Adrenal gland (tissue), 12 donors: ENCODE results near the gene TM4SF4. TPM values are rescaled to one million over a fixed set of nuclear protein-coding genes. Genes with fewer than 3 reads are reported as not detected.
A peak's percentile ranks its signal among the peaks of the same experiment; 100 is the strongest.

Experiments used
- DNase-seq, 7 donors: peaks; one replicate each; pipeline ENCODE4 v3.0.0-alpha.2; 2019 to 2020
- H3K27ac ChIP-seq, 5 donors: fragments of 200-600 bp; sonication (generic) in 4 of 5; 1 replicate in 3 of 5; 2 replicates in 2 of 5; pipeline versions ENCODE4 v1.5.1 to v1.8.0; 2016 to 2020; ENCODE audit warnings: mild to moderate bottlenecking in 1 of 5
- H3K27me3 ChIP-seq: fragments of 200-600 bp; 2 replicates; pipeline ENCODE4 v1.8.0; 2021
- H3K36me3 ChIP-seq, 2 donors: fragments of 200-600 bp; replicated peaks in 1 of 2; 1 replicate in 1 of 2; 2 replicates in 1 of 2; pipeline versions ENCODE4 v1.5.1 to v1.8.0; 2018 to 2022
- H3K4me1 ChIP-seq, 2 donors: fragments of 200-600 bp; replicated peaks in 1 of 2; 1 replicate in 1 of 2; 2 replicates in 1 of 2; pipeline versions ENCODE4 v1.5.1 to v1.8.0; 2018 to 2021
- H3K4me3 ChIP-seq, 4 donors: fragments of 200-600 bp; sonication (generic) in 3 of 4; one replicate each; pipeline ENCODE4 v1.5.1; 2016 to 2018
- H3K9me3 ChIP-seq, 3 donors: fragments of 200-600 bp; sonication (generic) in 1 of 3; replicated peaks in 1 of 3; 1 replicate in 2 of 3; 2 replicates in 1 of 3; pipeline versions ENCODE4 v1.5.1 to v1.8.0; 2016 to 2021
- POLR2A ChIP-seq, 2 donors: fragments of 450-650 bp; IDR thresholded peaks; one replicate each; pipeline ENCODE4 v1.6.1; 2017; ENCODE audit warnings: antibody characterized with exemption in 2 of 2, mild to moderate bottlenecking in 2 of 2, moderate library complexity in 1 of 2
- WGBS, 4 donors: extraction: QIAGEN DNeasy Blood & Tissue Kit in 2 of 4; methylation state at CpG; one replicate each; pipeline versions ENCODE4 v1.1.5 to v1.1.7; 2013 to 2017; 5-methylcytosine and 5-hydroxymethylcytosine counted together
- intact Hi-C, 2 donors: fragments of 100-400 bp; cut with DNase I; formaldehyde crosslinking; loops; one replicate each; pipeline versions ENCODE4 v1.14.1 to v1.15.0; 2022 to 2023
- polyA plus RNA-seq, 3 donors: library from polyadenylated mRNA; stranded (reverse); fragments of 200-250 nt in 2 of 3; fragments of 350-450 nt in 1 of 3; fragmentation: Illumina TruSeq in 1 of 3; extraction: RNeasy Lipid Tissue Mini Kit (QIAGEN cat#74804) in 1 of 3; gene quantifications; one replicate each; pipeline ENCODE4 v1.2.3, GENCODE V29; 2013 to 2014
- total RNA-seq, 9 donors: library from RNA; depleted of rRNA in 4 of 9; stranded (reverse); fragments of >200 nt in 4 of 9; fragments of 120-200 nt in 1 of 9; fragmentation: NEBNext Ultra II Directional in 1 of 9; extraction: Animal tissue kit (Norgen Biotek cat#: 25700) in 1 of 9; gene quantifications; one replicate each; pipeline versions ENCODE4 v1.1.0 to v1.2.4, GENCODE V29; 2013 to 2023
- TF ChIP-seq, protein P1 (sequence below), 6 experiments: fragments of 450-650 bp in 4 of 6; fragments of 200-600 bp in 2 of 6; sonication (generic) in 1 of 6; IDR thresholded peaks; 1 replicate in 5 of 6; 2 replicates in 1 of 6; pipeline versions ENCODE4 v1.5.1 to v1.8.0; 2016 to 2021; ENCODE audit warnings: antibody characterized with exemption in 6 of 6, mild to moderate bottlenecking in 2 of 6, moderate library complexity in 1 of 6
- donor health status: healthy with polysubstance abuse.
- donor health status: Bipolar disorder and iron deficiency.
- donor health status: DM: yes; HTN: yes; CAD: no.
- donor health status: DM: no; HTN: no; CAD: no.
- donor health status: DM: no; HTN: no; CAD: no.
- donor health status: DM: yes; HTN: yes; CAD: no.

TM4SF4 gene
- total and polyA plus RNA-seq, 12 donors = 0.08 to 2.2 (median 0.96) TPM; not detected in 3

DNA sequence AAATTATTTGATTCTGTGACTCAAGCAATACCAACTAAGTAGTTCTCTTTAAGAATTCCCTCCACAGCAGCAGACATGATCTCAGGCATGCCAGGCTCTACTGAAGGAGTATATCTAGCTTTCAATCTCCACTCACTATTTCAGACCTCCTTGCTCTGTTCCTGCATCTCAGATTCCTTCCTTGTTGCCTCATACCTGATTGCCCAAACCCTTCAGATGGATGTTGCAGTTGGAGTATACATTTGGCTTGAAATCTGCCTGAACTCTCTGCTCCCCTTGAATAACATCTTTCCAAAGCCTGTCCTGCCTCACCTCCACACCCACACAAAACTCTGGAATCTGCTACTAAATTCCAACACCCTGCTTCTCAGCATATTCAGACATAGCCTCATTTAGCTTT is 19.8 kb upstream of the TM4SF4 start:
- no peaks in the 10 kb centered on the region for H3K9me3 ChIP-seq
- H3K4me1 ChIP-seq = peaks cover 0 to under 1% of the 10 kb centered on the region in 2 donors
- TF ChIP-seq, protein P1, sequence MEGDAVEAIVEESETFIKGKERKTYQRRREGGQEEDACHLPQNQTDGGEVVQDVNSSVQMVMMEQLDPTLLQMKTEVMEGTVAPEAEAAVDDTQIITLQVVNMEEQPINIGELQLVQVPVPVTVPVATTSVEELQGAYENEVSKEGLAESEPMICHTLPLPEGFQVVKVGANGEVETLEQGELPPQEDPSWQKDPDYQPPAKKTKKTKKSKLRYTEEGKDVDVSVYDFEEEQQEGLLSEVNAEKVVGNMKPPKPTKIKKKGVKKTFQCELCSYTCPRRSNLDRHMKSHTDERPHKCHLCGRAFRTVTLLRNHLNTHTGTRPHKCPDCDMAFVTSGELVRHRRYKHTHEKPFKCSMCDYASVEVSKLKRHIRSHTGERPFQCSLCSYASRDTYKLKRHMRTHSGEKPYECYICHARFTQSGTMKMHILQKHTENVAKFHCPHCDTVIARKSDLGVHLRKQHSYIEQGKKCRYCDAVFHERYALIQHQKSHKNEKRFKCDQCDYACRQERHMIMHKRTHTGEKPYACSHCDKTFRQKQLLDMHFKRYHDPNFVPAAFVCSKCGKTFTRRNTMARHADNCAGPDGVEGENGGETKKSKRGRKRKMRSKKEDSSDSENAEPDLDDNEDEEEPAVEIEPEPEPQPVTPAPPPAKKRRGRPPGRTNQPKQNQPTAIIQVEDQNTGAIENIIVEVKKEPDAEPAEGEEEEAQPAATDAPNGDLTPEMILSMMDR (IDR thresholded peaks at IDR 0.05) = no peak
- TF ChIP-seq POLR2A (IDR thresholded peaks at IDR 0.05) = no peak
- H3K36me3 ChIP-seq = no peaks in the 10 kb centered on the region
- no peak overlapping the region for H3K4me3 ChIP-seq
- no peak for DNase-seq
- no peaks in the 10 kb centered on the region for H3K27me3 ChIP-seq
- H3K27ac ChIP-seq = no peak overlapping the region
- intact Hi-C loops = no loop called here

DNA sequence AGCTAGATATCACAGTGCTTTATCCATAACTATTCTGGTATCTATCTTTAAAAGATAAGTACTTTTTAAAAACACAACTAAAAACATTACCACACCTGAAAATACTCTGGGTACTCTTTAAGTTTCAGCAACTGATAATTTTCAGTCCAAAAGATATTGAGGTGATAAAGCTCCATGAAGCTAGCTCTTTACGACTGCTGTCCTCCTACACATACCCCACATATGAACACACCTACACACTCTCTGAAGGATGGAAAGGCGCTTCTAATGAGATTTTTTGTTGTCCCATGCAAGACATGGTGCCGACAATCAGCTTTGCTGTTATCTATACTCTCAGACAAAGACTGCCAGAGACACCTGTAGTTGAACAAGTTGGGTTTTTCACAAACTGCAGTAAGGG is 19.1 kb upstream of the TM4SF4 start:
- intact Hi-C loops = no loop called here
- no peak overlapping the region for H3K27ac ChIP-seq
- H3K27me3 ChIP-seq = no peaks in the 10 kb centered on the region
- H3K9me3 ChIP-seq = no peaks in the 10 kb centered on the region
- no peak for TF ChIP-seq POLR2A (IDR thresholded peaks at IDR 0.05)
- TF ChIP-seq, protein P1 (IDR thresholded peaks at IDR 0.05) = no peak
- H3K4me3 ChIP-seq = no peak overlapping the region
- 83 to 95% (median 88%) methylated on average over 3 of the region's 3 CpGs for WGBS, 4 donors
- H3K4me1 ChIP-seq = peaks cover 0 to 6% of the 10 kb centered on the region in 2 donors
- DNase-seq = no peak
- no peaks in the 10 kb centered on the region for H3K36me3 ChIP-seq

DNA sequence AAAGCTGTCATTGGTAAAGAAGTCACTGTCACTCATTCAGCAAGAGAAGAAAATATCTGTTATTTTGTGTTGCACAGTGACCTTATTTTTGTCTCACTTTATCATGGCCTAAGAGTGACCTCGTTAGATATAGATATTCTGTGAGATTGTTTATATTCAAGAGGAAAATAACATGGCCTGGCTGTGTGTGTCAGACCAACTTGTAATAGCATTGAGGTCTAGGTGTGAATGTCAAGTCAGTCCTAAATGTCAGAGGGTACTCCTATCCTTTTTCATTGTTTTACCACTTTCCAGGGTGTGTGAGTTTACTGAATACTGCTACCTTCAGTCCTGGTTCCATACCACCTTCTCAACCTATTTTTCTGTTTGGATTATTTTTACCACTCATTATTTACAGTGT is 18.5 kb upstream of the TM4SF4 start:
- no peak for TF ChIP-seq POLR2A (IDR thresholded peaks at IDR 0.05)
- TF ChIP-seq, protein P1 (IDR thresholded peaks at IDR 0.05) = no peak
- Histone ChIP-seq H3K27ac (no peak overlapping the region), H3K4me3 (no peak overlapping the region), H3K4me1 (peaks cover 0 to 6% of the 10 kb centered on the region in 2 donors), H3K9me3 (no peaks in the 10 kb centered on the region), H3K27me3 (no peaks in the 10 kb centered on the region), H3K36me3 (no peaks in the 10 kb centered on the region)
- no peak for DNase-seq
- intact Hi-C loops = no loop called here
- 67 to 84% (median 74%) methylated on average over 1 of the region's 1 CpG for WGBS, 4 donors

DNA sequence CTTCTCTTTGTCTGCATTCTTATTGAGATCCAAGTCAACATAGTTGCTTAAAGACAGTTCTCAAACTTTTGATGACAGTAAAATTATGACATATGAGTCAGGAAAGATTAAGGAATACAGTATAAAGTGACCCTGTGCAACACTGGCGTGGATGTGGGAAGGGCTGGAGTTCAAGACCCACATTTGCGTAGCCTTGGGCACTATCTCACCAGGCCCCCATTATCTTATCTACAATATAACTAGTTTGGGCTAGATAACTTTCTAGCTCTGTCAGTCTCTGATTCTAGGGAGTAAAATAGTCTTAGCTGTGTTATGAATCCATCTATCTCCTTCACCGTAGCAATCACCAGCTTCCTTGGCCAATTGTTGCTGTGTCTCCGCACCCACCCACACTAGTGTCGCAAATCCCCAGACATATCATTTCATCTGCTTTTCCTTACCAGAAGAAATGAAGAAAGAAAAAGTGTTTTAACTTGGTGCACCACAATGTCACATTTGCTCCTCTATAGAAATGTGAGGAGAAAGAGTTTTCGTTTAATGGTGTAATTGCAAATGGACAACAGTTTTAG is 14.9 kb upstream of the TM4SF4 start:
- H3K36me3 ChIP-seq = no peaks in the 10 kb centered on the region
- no peaks in the 10 kb centered on the region for H3K9me3 ChIP-seq
- WGBS, 4 donors = 61 to 79% (median 68%) methylated on average over 6 of the region's 6 CpGs
- no peaks in the 10 kb centered on the region for H3K27me3 ChIP-seq
- H3K27ac ChIP-seq = peak overlapping the region in 1 of 5 donors; percentile 25
- H3K4me1 ChIP-seq = peaks cover 0 to 6% of the 10 kb centered on the region in 2 donors
- intact Hi-C loops = loop anchor here in 1 of 2 donors (10.0 kb wide), 1 partner anchor 55 kb away; no protein-coding TSS in a partner anchor
- TF ChIP-seq, protein P1 (IDR thresholded peaks at IDR 0.05) = no peak
- H3K4me3 ChIP-seq = no peak overlapping the region
- DNase-seq = no peak
